GM12878 (cell line): ENCODE results near the gene SELENOM. TPM values are rescaled to one million over a fixed set of nuclear protein-coding genes. Genes with fewer than 3 reads are reported as not detected.

Source experiments
- ATAC-seq: fragments of 200-7000 bp; cut with Tn5 transposase; 3 replicates; pipeline ENCODE4 v1.9.1; 2020; ENCODE audit warnings: mild to moderate bottlenecking, moderate library complexity
- BruUV-seq: library from RNA; stranded (reverse); fragments of 400-500 nt; replicated peaks from 2 replicates; lab custom pipeline; 2021; lab: Mats Ljungman, UMichigan
- CTCF ChIA-PET: fragments of 300-600 bp; sonication (Branson Sonifier 250); formaldehyde crosslinking; extraction: SDS; loops from one replicate; lab custom pipeline; 2021; ENCODE audit warnings: inconsistent platforms; lab: Yijun Ruan, JAX
- POLR2A ChIA-PET: fragments of 350-600 bp; formaldehyde crosslinking; extraction: SDS; loops from one replicate; lab custom pipeline; 2021; ENCODE audit warnings: inconsistent platforms; lab: Charles Lee
- RAD21 ChIA-PET: fragments of 300-600 bp; sonication (Branson Sonifier 250); formaldehyde crosslinking; loops from one replicate; lab custom pipeline; 2023; ENCODE audit warnings: antibody characterized with exemption; ENCODE audit not compliant: unreplicated experiment; lab: Charles Lee
- SMC1A ChIA-PET: fragments of 300-600 bp; sonication (Branson Sonifier 250); formaldehyde crosslinking; loops from one replicate; lab custom pipeline; 2023; ENCODE audit not compliant: unreplicated experiment, uncharacterized antibody; lab: Charles Lee
- DNase-seq: peaks from one replicate; pipeline ENCODE4 v3.0.0-alpha.2; 2011; ENCODE audit warnings: low read depth, low spot score
- FAIRE-seq: peaks from 3 replicates; lab custom pipeline; 2011; peaks lifted over from hg19 to GRCh38; lab: Jason Lieb, UNC
- H2AFZ ChIP-seq: 2 replicates; pipeline ENCODE4 v1.6.0; 2011; ENCODE audit warnings: low read depth, low read length, control low read depth; ENCODE audit not compliant: control insufficient read depth
- H3K27ac ChIP-seq: 2 replicates; pipeline ENCODE4 v1.5.1; 2011; ENCODE audit warnings: control low read depth; ENCODE audit not compliant: control insufficient read depth, insufficient read depth
- H3K27me3 ChIP-seq, 2 experiments: replicated peaks in 1 of 2; 2 replicates each; pipeline versions ENCODE4 v1.6.0 to v1.6.1; 2011; ENCODE audit warnings: low read length in 1 of 2; ENCODE audit not compliant: control insufficient read depth in 2 of 2, insufficient read depth in 2 of 2
- H3K36me3 ChIP-seq, 2 experiments: 2 replicates each; pipeline ENCODE4 v1.5.1; 2011; ENCODE audit warnings: low read length in 1 of 2; ENCODE audit not compliant: control insufficient read depth in 2 of 2, insufficient read depth in 2 of 2
- H3K4me1 ChIP-seq: 2 replicates; pipeline ENCODE4 v1.6.1; 2011; ENCODE audit warnings: mild to moderate bottlenecking, low read length, moderate library complexity, mixed read lengths; ENCODE audit not compliant: control insufficient read depth, insufficient read depth
- H3K4me2 ChIP-seq: 2 replicates; pipeline ENCODE4 v1.6.0; 2011; ENCODE audit warnings: control low read depth; ENCODE audit not compliant: control insufficient read depth, insufficient read depth
- H3K4me3 ChIP-seq: fragments of 200-600 bp; sonication (generic); 2 replicates; pipeline ENCODE4 v1.5.1; 2016
- H3K79me2 ChIP-seq: 2 replicates; pipeline ENCODE4 v1.6.0; 2011; ENCODE audit warnings: low read length; ENCODE audit not compliant: control insufficient read depth, insufficient read depth
- H3K9ac ChIP-seq: 2 replicates; pipeline ENCODE4 v1.8.0; 2011; ENCODE audit warnings: low read length, control low read depth, mixed read lengths; ENCODE audit not compliant: control insufficient read depth, insufficient read depth
- H3K9me3 ChIP-seq: replicated peaks from 3 replicates; pipeline ENCODE4 v1.5.1; 2011; ENCODE audit warnings: mild to moderate bottlenecking, low read length; ENCODE audit not compliant: control insufficient read depth, insufficient read depth
- H4K20me1 ChIP-seq: 2 replicates; pipeline ENCODE4 v1.6.0; 2011; ENCODE audit not compliant: control insufficient read depth, insufficient read depth
- CTCF ChIP-seq, 3 experiments: IDR thresholded peaks in 2 of 3; conservative IDR thresholded peaks in 1 of 3; 2 replicates each; pipeline ENCODE4 v1.5.1; 2011; ENCODE audit warnings: low read depth in 3 of 3, low read length in 3 of 3, mild to moderate bottlenecking in 3 of 3, control low read depth in 2 of 3, moderate library complexity in 2 of 3, inconsistent platforms in 1 of 3, mixed read lengths in 1 of 3; ENCODE audit not compliant: control insufficient read depth in 2 of 3, insufficient read depth in 1 of 3; ENCODE audit errors: extremely low read depth in 1 of 3
- GATAD2B ChIP-seq: fragments of 450-650 bp; conservative IDR thresholded peaks from 2 replicates; pipeline ENCODE4 v1.6.1; 2017; ENCODE audit warnings: low read depth, mild to moderate bottlenecking, moderate library complexity
- HDAC6 ChIP-seq: fragments of 200-600 bp; sonication (generic); IDR thresholded peaks from one replicate; pipeline ENCODE4 v1.8.0; 2017; ENCODE audit warnings: antibody characterized with exemption; ENCODE audit not compliant: unreplicated experiment
- IRF5 ChIP-seq: fragments of 450-650 bp; IDR thresholded peaks from 2 replicates; pipeline ENCODE4 v1.6.1; 2017; ENCODE audit warnings: borderline replicate concordance
- KDM1A ChIP-seq: fragments of 200-600 bp; sonication (generic); IDR thresholded peaks from 2 replicates; pipeline ENCODE4 v1.6.1; 2016; ENCODE audit warnings: borderline replicate concordance
- KLF5 ChIP-seq: fragments of 450-650 bp; IDR thresholded peaks from 2 replicates; pipeline ENCODE4 v1.6.1; 2014; ENCODE audit warnings: mild to moderate bottlenecking; ENCODE audit not compliant: partially characterized antibody
- MEF2B ChIP-seq: fragments of 450-650 bp; IDR thresholded peaks from 2 replicates; pipeline ENCODE4 v1.6.1; 2018; ENCODE audit warnings: mild to moderate bottlenecking, moderate library complexity; ENCODE audit not compliant: partially characterized antibody, poor library complexity, severe bottlenecking
- NR2C2 ChIP-seq: IDR thresholded peaks from 2 replicates; pipeline ENCODE4 v1.6.1; 2011; ENCODE audit warnings: borderline replicate concordance, low read depth; ENCODE audit not compliant: control insufficient read depth, insufficient read length
- PBX3 ChIP-seq: IDR thresholded peaks from 2 replicates; pipeline ENCODE4 v1.6.1; 2011; ENCODE audit warnings: mild to moderate bottlenecking, low read depth, low read length, moderate library complexity; ENCODE audit not compliant: insufficient replicate concordance
- POLR2AphosphoS5 ChIP-seq: IDR thresholded peaks from 2 replicates; pipeline ENCODE4 v1.6.1; 2011; ENCODE audit warnings: mild to moderate bottlenecking, low read length, inconsistent platforms
- RFX5 ChIP-seq: IDR thresholded peaks from 2 replicates; pipeline ENCODE4 v1.6.1; 2011; ENCODE audit warnings: low read depth, low read length, improper control_type of control experiment
- SMC3 ChIP-seq: IDR thresholded peaks from 2 replicates; pipeline ENCODE4 v1.6.1; 2011; ENCODE audit warnings: low read length, improper control_type of control experiment, borderline replicate concordance
- SREBF2 ChIP-seq: IDR thresholded peaks from 2 replicates; pipeline ENCODE4 v1.6.1; 2012; ENCODE audit warnings: mild to moderate bottlenecking, low read length
- TBL1XR1 ChIP-seq: IDR thresholded peaks from 2 replicates; pipeline ENCODE4 v1.6.1; 2012; ENCODE audit warnings: low read depth, low read length, improper control_type of control experiment
- ZNF687 ChIP-seq: fragments of 450-650 bp; IDR thresholded peaks from 2 replicates; pipeline ENCODE4 v1.6.1; 2017; ENCODE audit warnings: mild to moderate bottlenecking, moderate library complexity
- WGBS: methylation state at CpG from one replicate; pipeline ENCODE4 v1.1.6; 2016; ENCODE audit warnings: low lambda C conversion rate; ENCODE audit not compliant: insufficient replicate concordance, insufficient coverage; ENCODE audit errors: missing lambda C conversion rate; 5-methylcytosine and 5-hydroxymethylcytosine counted together
- in situ Hi-C: fragments of 300-500 bp; cut with MboI; formaldehyde crosslinking; loops from 9 replicates; pipeline ENCODE4 v1.14.3; 2018; ENCODE audit warnings: mixed read lengths
- intact Hi-C: fragments of 100-400 bp; cut with micrococcal nuclease; formaldehyde crosslinking; loops from one replicate; pipeline ENCODE4 v1.14.2; 2022; ENCODE audit not compliant: unreplicated experiment
- polyA plus RNA-seq, 11 experiments: library from polyadenylated mRNA; depleted of rRNA in 4 of 11; unstranded in 6 of 11; stranded (reverse) in 5 of 11; fragments of >200 nt; fragmentation: Nextera tagmentation in 4 of 11; fragmentation: Illumina TruSeq in 1 of 11; extraction: Ambion mirVana in 4 of 11; extraction: Trizol in 1 of 11; gene quantifications; 1 replicate in 1 of 11; 2 replicates in 10 of 11; pipeline versions ENCODE4 v1.2.1 to v1.2.3, GENCODE V29; 2011 to 2016; ENCODE audit warnings: inconsistent platforms in 2 of 11, missing spikeins in 2 of 11, low read depth in 1 of 11
- total RNA-seq, 4 experiments: library from RNA; depleted of rRNA in 3 of 4; stranded (reverse); fragments of >200 nt in 3 of 4; fragmentation: Illumina TruSeq in 1 of 4; extraction: Trizol in 1 of 4; gene quantifications; 2 replicates each; pipeline versions ENCODE4 v1.2.1 to v1.2.3, GENCODE V29; 2013 to 2021

The SELENOM gene
- total and polyA plus RNA-seq, 10 of the 15 experiments (the other 5 are each of a cell fraction or from before 2014, with no cell fraction given): 0.80 to 8.3 (median 2.0) TPM

- ChIA-PET RAD21 (no interaction called here), SMC1A (no interaction called here), CTCF (no interaction called here), POLR2A (no interaction called here)
- ATAC-seq: no peak
- H3K4me2 ChIP-seq: no peak overlapping the region
- no peaks in the 10 kb centered on the region for H4K20me1 ChIP-seq
- no peak overlapping the region for H3K9ac ChIP-seq
- H3K79me2 ChIP-seq: no peaks in the 10 kb centered on the region
- H2AFZ ChIP-seq: no peak overlapping the region
- TF ChIP-seq TBL1XR1: no peak
- TF ChIP-seq POLR2AphosphoS5: no peak
- TF ChIP-seq KDM1A: no peak
- no peak for TF ChIP-seq GATAD2B
- no peak for TF ChIP-seq PBX3
- no peak for TF ChIP-seq KLF5
- TF ChIP-seq MEF2B: no peak
- no peak for TF ChIP-seq IRF5
- no peak for TF ChIP-seq SMC3
- TF ChIP-seq NR2C2: no peak
- no peak for TF ChIP-seq CTCF (IDR thresholded peaks at IDR 0.05 in 2 of 3, conservative IDR thresholded peaks at IDR 0.05 in 1 of 3; ENCODE audit: control insufficient read depth in 2 of 3, extremely low read depth in 1 of 3, insufficient read depth in 1 of 3, low read depth in 3 of 3, low read length in 3 of 3)
- TF ChIP-seq ZNF687: no peak
- TF ChIP-seq RFX5: no peak
- TF ChIP-seq SREBF2: no peak
- TF ChIP-seq HDAC6: no peak
- in situ Hi-C loops: no loop called here
- BruUV-seq: no TSS peak
- no peak for FAIRE-seq
- H3K36me3 ChIP-seq: no peaks in the 10 kb centered on the region; a peak in 1 of 4 replicates
- no peak for DNase-seq
- H3K27me3 ChIP-seq: no peaks in the 10 kb centered on the region
- 90% methylated on average over 6 of the region's 6 CpGs for WGBS
- H3K4me3 ChIP-seq: no peak overlapping the region
- no peak overlapping the region for H3K27ac ChIP-seq
- H3K4me1 ChIP-seq: no peaks in the 10 kb centered on the region
- no peaks in the 10 kb centered on the region for H3K9me3 ChIP-seq
- intact Hi-C loops: no loop called here
Observed at GRCh38 chr22:31099386-31099785, 8.0 kb downstream of the SELENOM start.
